Inferior parietal cortex (tissue), 1 donor: ENCODE measurements around the gene OR5K3.

ENCODE experiments used
- DNase-seq: peaks from one replicate; pipeline ENCODE4 v3.0.0-alpha.2; 2016; ENCODE audit errors: extremely low spot score

The OR5K3 gene

GRCh38 chr3:98433764-98434163 is 43.3 kb downstream of the OR5K3 start:
- no peak for DNase-seq

GRCh38 chr3:98434412-98434811 is 43.9 kb downstream of the OR5K3 start:
- DNase-seq: no peak

GRCh38 chr3:98440283-98440682 is 49.8 kb downstream of the OR5K3 start:
- no peak for DNase-seq
